ENCODE measurements around the gene ECHDC3. TPM values are rescaled to one million over a fixed set of nuclear protein-coding genes. Genes with fewer than 3 reads are reported as not detected.

Gene ECHDC3
- total and polyA plus RNA-seq, 2 of the 8 experiments (the other 6 are each of a cell fraction or from before 2014, with no cell fraction given) = 15.6 to 19.9 TPM

- CTCF ChIA-PET (ENCODE audit: partially characterized antibody) = interaction anchor here (1.0 to 3.0 kb wide), 3 partner anchors 10 to 249 kb away, joined by 4 to 16 read pairs (median 5); no protein-coding TSS in a partner anchor
- no peak for TF ChIP-seq TAF1 (IDR thresholded peaks at IDR 0.05; ENCODE audit: low read depth, low read length)
These were observed 23.0 kb downstream of the ECHDC3 start for GRCh38 chr10:11765141-11765540.

More at GRCh38 chr10:11765141-11765540, 23.0 kb downstream of the ECHDC3 start:
- no peaks in the 10 kb centered on the region; the same call in 1 of the 2 replicates for H3K23me2 ChIP-seq (ENCODE audit: low read depth, low read length)
- H3K79me2 ChIP-seq (ENCODE audit: control insufficient read depth in 1 of 2, insufficient read depth in 2 of 2, low read length in 2 of 2) = no peaks in the 10 kb centered on the region
- no peak overlapping the region for H4K8ac ChIP-seq (ENCODE audit: extremely low read depth, insufficient read depth, low read length)
- H3K36me3 ChIP-seq (ENCODE audit: control insufficient read depth in 2 of 4, insufficient read depth in 4 of 4, low read length in 3 of 4) = no peaks in the 10 kb centered on the region
- DNase-seq (ENCODE audit: low read depth in 1 of 2, low spot score in 2 of 2) (no peak), FAIRE-seq (no peak)
- no peaks in the 10 kb centered on the region for H3K79me1 ChIP-seq (ENCODE audit: low read depth, low read length)
- POLR2A ChIA-PET (ENCODE audit: partially characterized antibody) = no interaction called here
- peaks cover 0 to 2% of the 10 kb centered on the region in 2 experiments for H4K20me1 ChIP-seq (replicated peaks in 1 of 2; ENCODE audit: control insufficient read depth in 1 of 2, insufficient read depth in 2 of 2, low read length in 2 of 2)
- H4K91ac ChIP-seq (replicated peaks; ENCODE audit: insufficient read length, low read length) = no peak overlapping the region
- H3K23ac ChIP-seq (ENCODE audit: insufficient read length) = no peak overlapping the region
- no peak overlapping the region for H3K4ac ChIP-seq (replicated peaks; ENCODE audit: insufficient read length, low read depth, low read length)
- no peak overlapping the region for H2BK12ac ChIP-seq (ENCODE audit: low read depth, low read length)
- no peak overlapping the region for H4K5ac ChIP-seq (ENCODE audit: insufficient read length, low read depth, low read length)
- no peak overlapping the region for H3K4me2 ChIP-seq (ENCODE audit: insufficient read depth in 1 of 2, low read depth in 2 of 2, low read length in 2 of 2)
- H3K4me3 ChIP-seq (ENCODE audit: extremely low read depth in 1 of 4, insufficient read depth in 2 of 4, low read depth in 3 of 4, low read length in 4 of 4) = no peak overlapping the region
- no peak overlapping the region for H3K56ac ChIP-seq (replicated peaks; ENCODE audit: insufficient read length, low read depth, low read length)
- H2BK15ac ChIP-seq (ENCODE audit: low read length) = no peak overlapping the region
- H2BK20ac ChIP-seq (ENCODE audit: low read length) = no peak overlapping the region
- H2BK120ac ChIP-seq (replicated peaks; ENCODE audit: low read depth, low read length) = no peak overlapping the region
- H3K27ac ChIP-seq (ENCODE audit: low read depth, low read length) = no peak overlapping the region
- H3K9me3 ChIP-seq (ENCODE audit: insufficient read depth in 2 of 2, low read depth in 1 of 2, low read length in 1 of 2) = no peaks in the 10 kb centered on the region
- no peak overlapping the region for H3K18ac ChIP-seq (ENCODE audit: extremely low read depth, low read length)
- H3K14ac ChIP-seq (ENCODE audit: insufficient read length) = no peak overlapping the region
- H2AK5ac ChIP-seq (ENCODE audit: low read depth, low read length) = no peak overlapping the region
- no peaks in the 10 kb centered on the region for H3K27me3 ChIP-seq (replicated peaks in 1 of 4; ENCODE audit: control insufficient read depth in 3 of 4, extremely low read depth in 1 of 4, insufficient read depth in 3 of 4, low read length in 3 of 4)
- H2BK5ac ChIP-seq (ENCODE audit: low read depth, low read length) = no peak overlapping the region
- H2AFZ ChIP-seq (ENCODE audit: low read length) = no peak overlapping the region
- no peak overlapping the region for H3K9ac ChIP-seq (replicated peaks in 1 of 4; ENCODE audit: extremely low read depth in 1 of 4, low read depth in 3 of 4, low read length in 3 of 4)
- H3K4me1 ChIP-seq (replicated peaks in 1 of 4; ENCODE audit: control insufficient read depth in 3 of 4, insufficient read depth in 4 of 4, low read length in 3 of 4) = no peaks in the 10 kb centered on the region; a peak in 1 of 7 replicates
- 79% methylated on average over 6 of the region's 6 CpGs; no CpG with 5 or more reads in 1 of the 2 experiments for WGBS, 2 experiments (ENCODE audit: extremely low coverage in 1 of 2, insufficient coverage in 1 of 2, insufficient read length in 1 of 2, insufficient replicate concordance in 2 of 2, low coverage in 1 of 2, low lambda C conversion rate in 2 of 2, missing lambda C conversion rate in 1 of 2)

Data from H1 (cell line).